Measurements from ENCODE around the gene MINK1. TPM values are rescaled to one million over a fixed set of nuclear protein-coding genes. Genes with fewer than 3 reads are reported as not detected.
A peak's percentile ranks its signal among the peaks of the same experiment; 100 is the strongest.
"Not testable (repeated sequence)": the region's sequence is repeated elsewhere in the genome, so short reads cannot be mapped to it uniquely, and the experiment has no call there.

MINK1 gene
- total RNA-seq, 1 donor from 2014 or later: 73.0 TPM

DNA sequence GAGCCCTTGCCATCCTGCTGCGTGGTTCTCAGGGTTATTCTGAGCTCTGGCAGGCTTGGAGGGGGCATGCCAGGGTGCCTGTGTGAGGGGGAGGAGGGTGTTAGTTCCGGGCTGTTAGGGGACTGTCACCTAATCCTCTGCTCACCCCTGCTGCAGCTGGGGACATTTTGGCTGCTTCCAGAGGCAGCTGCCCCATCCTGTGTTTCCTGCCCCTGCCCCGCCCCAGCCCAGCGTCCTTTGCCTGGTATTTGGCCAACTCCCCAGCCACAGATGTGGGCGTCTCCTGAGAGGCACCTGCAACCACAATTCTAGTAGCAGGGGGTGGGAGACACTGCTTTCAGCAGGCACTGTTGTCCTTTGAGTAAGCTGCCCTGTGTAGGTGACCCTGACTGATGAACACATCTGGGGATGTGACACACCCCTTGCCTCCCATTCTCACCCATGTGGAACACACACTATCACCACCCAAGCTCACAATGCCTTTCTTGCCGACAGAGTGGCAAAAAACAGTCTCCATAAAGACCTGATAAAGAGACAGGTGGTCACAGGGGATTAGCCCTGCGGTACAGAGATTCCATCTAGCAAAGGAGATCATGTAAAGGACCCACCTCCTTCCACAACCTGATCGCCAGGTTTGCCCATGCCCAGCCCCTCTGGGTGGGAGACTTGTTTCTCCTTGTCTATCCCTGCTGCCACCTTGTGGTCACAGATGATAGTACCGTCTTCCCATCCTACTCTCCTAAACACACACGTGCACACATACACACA lies 70.1 kb downstream of the MINK1 start, which contains the start of gene CHRNE:
CHRNE (minus strand) TSS at position 48 of the 768 bp plus-strand sequence; CDS start at position 13, 35 bp downstream.
- TF ChIP-seq, protein P1, sequence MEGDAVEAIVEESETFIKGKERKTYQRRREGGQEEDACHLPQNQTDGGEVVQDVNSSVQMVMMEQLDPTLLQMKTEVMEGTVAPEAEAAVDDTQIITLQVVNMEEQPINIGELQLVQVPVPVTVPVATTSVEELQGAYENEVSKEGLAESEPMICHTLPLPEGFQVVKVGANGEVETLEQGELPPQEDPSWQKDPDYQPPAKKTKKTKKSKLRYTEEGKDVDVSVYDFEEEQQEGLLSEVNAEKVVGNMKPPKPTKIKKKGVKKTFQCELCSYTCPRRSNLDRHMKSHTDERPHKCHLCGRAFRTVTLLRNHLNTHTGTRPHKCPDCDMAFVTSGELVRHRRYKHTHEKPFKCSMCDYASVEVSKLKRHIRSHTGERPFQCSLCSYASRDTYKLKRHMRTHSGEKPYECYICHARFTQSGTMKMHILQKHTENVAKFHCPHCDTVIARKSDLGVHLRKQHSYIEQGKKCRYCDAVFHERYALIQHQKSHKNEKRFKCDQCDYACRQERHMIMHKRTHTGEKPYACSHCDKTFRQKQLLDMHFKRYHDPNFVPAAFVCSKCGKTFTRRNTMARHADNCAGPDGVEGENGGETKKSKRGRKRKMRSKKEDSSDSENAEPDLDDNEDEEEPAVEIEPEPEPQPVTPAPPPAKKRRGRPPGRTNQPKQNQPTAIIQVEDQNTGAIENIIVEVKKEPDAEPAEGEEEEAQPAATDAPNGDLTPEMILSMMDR (conservative IDR thresholded peaks at IDR 0.05): peak; percentile 79
- Mint-ChIP-seq H3K4me1 (peaks cover 10% of the 10 kb centered on the region), H3K9me3 (no peaks in the 10 kb centered on the region), H3K27me3 (ENCODE audit: low read depth) (peaks cover 20% of the 10 kb centered on the region), H3K36me3 (ENCODE audit: low read depth) (peaks cover 3% of the 10 kb centered on the region), H3K4me3 (peak within 1 kb of the TSS; percentile 69), H3K27ac (ENCODE audit: unreplicated experiment) (peak within 1 kb of the TSS; percentile 83)
- peak; percentile 74 for DNase-seq (ENCODE audit: low read depth, low spot score)

DNA sequence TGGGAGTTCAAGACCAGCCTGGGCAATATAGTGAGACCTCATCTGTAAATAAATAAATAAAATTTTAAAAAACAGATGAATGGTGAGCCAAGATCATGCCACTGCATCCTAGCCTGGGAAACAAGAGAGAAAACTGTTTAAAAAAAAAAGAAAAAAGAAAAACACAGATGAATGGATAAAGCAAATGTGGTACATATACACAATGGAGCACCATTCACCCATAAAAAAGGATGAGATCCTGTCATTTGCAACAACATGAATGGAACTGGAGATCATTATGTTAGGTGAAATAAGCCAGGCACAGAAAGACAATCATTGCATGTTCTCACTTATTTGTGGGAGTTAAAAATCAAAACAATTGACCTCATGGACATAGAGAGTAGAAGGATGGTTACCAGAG lies 73.5 kb downstream of the MINK1 start:
- not testable (repeated sequence) for DNase-seq (ENCODE audit: low read depth, low spot score)
- peaks cover 11% of the 10 kb centered on the region for H3K4me1 Mint-ChIP-seq

DNA sequence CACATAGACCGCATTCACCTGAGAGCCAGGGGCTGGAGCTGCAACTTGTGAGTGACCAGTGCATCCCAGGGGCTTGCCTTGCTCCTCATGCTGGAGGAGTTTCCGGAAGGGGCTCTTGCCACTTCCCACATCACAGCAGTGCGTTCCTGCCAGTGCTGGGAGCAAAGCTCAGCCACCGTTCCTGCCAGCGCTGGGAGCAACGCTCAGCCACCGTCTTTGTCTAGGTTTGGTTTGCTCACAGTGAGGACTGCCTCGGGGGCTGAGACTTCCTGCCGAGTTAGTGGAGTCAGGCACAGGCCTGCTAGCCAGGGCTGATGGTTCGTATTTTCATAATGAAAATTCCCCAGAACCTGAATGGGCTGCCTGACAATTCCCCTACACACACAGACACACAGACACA lies 75.2 kb downstream of the MINK1 start:
- DNase-seq (ENCODE audit: low read depth, low spot score): peak; percentile 38
- Mint-ChIP-seq H3K9me3 (no peaks in the 10 kb centered on the region), H3K27ac (ENCODE audit: unreplicated experiment) (no peak overlapping the region), H3K36me3 (ENCODE audit: low read depth) (peaks cover 3% of the 10 kb centered on the region), H3K27me3 (ENCODE audit: low read depth) (peaks cover 11% of the 10 kb centered on the region), H3K4me1 (peaks cover 10% of the 10 kb centered on the region), H3K4me3 (no peak overlapping the region)
- TF ChIP-seq, protein P1 (conservative IDR thresholded peaks at IDR 0.05): no peak

More for the DNA sequence above, 73.5 kb downstream of the MINK1 start:
- peaks cover 12% of the 10 kb centered on the region for H3K27me3 Mint-ChIP-seq (ENCODE audit: low read depth)
- H3K27ac Mint-ChIP-seq (ENCODE audit: unreplicated experiment); H3K9me3 Mint-ChIP-seq; H3K4me3 Mint-ChIP-seq; H3K36me3 Mint-ChIP-seq (ENCODE audit: low read depth): not testable (repeated sequence)

DNA sequence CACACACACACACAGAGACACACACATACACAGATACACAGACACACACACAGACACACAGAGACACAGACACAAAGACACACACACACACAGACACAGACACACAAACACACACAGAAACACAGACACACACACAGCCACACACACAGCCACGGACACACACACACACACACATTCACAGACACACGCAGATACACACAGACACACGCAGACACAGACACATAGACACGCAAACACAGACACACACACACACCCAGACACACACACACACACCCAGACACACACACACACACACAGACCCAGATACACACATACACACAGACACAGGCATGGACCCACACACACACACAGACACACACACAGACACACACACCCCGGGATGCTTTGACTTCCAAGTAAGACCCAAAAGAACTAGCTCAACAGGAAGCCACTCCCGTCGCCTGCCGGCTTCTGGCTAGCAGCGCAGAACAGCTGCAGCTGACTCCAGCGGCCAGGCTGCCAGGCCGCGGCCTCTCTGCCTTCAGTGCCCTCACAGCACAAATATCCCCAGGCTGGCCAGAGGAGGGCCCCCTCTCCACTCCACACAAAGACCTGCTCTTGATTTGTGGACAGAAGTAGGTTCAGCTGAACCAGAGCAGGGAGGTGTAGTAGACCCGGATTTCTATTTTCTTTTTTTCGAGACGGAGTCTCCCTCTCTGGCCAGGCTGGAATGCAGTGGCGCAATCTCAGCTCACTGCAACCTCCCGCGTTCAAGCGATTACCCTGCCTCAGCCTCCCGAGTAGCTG lies 75.8 kb downstream of the MINK1 start:
- Mint-ChIP-seq H3K4me3 (no peak overlapping the region), H3K36me3 (ENCODE audit: low read depth) (no peaks in the 10 kb centered on the region), H3K27ac (ENCODE audit: unreplicated experiment) (no peak overlapping the region), H3K4me1 (peaks cover 5% of the 10 kb centered on the region), H3K9me3 (no peaks in the 10 kb centered on the region), H3K27me3 (ENCODE audit: low read depth) (peaks cover 7% of the 10 kb centered on the region)
- peak; percentile 77 for DNase-seq (ENCODE audit: low read depth, low spot score)
- TF ChIP-seq, protein P1 (conservative IDR thresholded peaks at IDR 0.05): peak; percentile 76

DNA sequence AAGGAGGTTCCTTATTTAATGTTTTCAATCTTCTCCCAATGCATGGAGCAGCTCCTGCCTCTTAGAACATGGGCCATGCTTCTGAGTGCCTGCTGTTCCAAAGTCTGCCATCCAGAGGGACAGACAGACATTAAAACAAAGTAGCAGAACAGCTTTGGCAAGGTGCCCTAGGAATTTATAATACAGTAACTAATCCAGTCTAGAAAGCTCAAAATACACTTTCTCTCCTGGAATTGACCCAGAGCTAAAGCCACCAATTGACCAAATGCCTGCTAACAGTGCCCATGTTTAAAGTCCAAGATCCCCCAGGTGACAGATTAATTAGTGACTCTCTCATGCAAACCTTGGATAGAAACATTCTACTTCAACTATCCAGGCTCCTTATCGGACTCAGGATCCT lies 80.9 kb downstream of the MINK1 start:
- Mint-ChIP-seq H3K36me3 (ENCODE audit: low read depth) (no peaks in the 10 kb centered on the region), H3K9me3 (no peaks in the 10 kb centered on the region), H3K4me1 (peaks cover 5% of the 10 kb centered on the region), H3K27me3 (ENCODE audit: low read depth) (no peaks in the 10 kb centered on the region), H3K27ac (ENCODE audit: unreplicated experiment) (no peak overlapping the region), H3K4me3 (no peak overlapping the region)
- no peak for DNase-seq (ENCODE audit: low read depth, low spot score)
- TF ChIP-seq, protein P1 (conservative IDR thresholded peaks at IDR 0.05): no peak

DNA sequence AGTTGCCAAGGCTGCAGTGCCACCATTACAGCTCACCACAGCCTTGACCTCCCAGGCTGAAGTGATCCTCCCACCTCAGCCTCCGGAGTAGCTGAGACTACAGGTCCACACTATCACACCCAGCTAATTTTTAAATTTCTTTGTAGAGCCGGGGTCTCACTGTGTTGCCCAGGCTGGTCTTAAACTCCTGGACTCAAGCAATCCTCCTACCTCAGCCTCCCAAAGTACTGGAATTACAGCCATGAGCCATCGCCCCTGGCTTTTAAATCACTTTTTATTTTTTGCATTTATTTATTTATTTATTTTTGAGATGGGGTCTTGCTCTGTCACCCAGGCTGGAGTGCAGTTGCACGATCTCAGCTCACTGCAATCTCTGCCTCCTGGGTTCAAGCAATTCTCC lies 81.4 kb downstream of the MINK1 start:
- not testable (repeated sequence) for H3K27me3 Mint-ChIP-seq (ENCODE audit: low read depth); H3K36me3 Mint-ChIP-seq (ENCODE audit: low read depth); H3K4me3 Mint-ChIP-seq; H3K9me3 Mint-ChIP-seq; H3K27ac Mint-ChIP-seq (ENCODE audit: unreplicated experiment); H3K4me1 Mint-ChIP-seq; DNase-seq (ENCODE audit: low read depth, low spot score)
